Lower leg skin (tissue), 4 donors: ENCODE data around the gene SH3RF2. TPM values are rescaled to one million over a fixed set of nuclear protein-coding genes. Genes with fewer than 3 reads are reported as not detected.

Source experiments
- DNase-seq, 2 donors: peaks; one replicate each; pipeline ENCODE4 v3.0.0-alpha.2; 2019; ENCODE audit warnings: low spot score in 2 of 2
- H3K4me3 ChIP-seq: fragments of 200-600 bp; sonication (generic); 2 replicates; pipeline ENCODE4 v1.5.1; 2017; ENCODE audit warnings: mild to moderate bottlenecking, low read depth; ENCODE audit not compliant: poor library complexity, severe bottlenecking
- POLR2A ChIP-seq, 2 donors: fragments of 450-650 bp; IDR thresholded peaks; one replicate each; pipeline ENCODE4 v1.6.1; 2016 to 2017; ENCODE audit warnings: antibody characterized with exemption in 2 of 2, mild to moderate bottlenecking in 1 of 2, moderate library complexity in 1 of 2
- WGBS, 2 donors: methylation state at CpG; one replicate each; pipeline ENCODE4 v1.1.5; 2018; 5-methylcytosine and 5-hydroxymethylcytosine counted together
- intact Hi-C: fragments of 100-400 bp; cut with DNase I; formaldehyde crosslinking; loops from one replicate; pipeline ENCODE4 v1.15.0; 2023; ENCODE audit warnings: low total_unique reads
- total RNA-seq, 4 donors: library from RNA; depleted of rRNA; stranded (reverse); fragments of >200 nt; gene quantifications; one replicate each; pipeline ENCODE4 v1.1.0, GENCODE V29; 2016
- TF ChIP-seq, protein P1 (sequence below), 3 donors: fragments of 450-650 bp; IDR thresholded peaks; one replicate each; pipeline ENCODE4 v1.5.1; 2016; ENCODE audit warnings: antibody characterized with exemption in 3 of 3, mild to moderate bottlenecking in 3 of 3, moderate library complexity in 2 of 3

SH3RF2 gene
- total RNA-seq, 4 donors from 2014 or later, result 109 to 169 (median 121) TPM

DNA sequence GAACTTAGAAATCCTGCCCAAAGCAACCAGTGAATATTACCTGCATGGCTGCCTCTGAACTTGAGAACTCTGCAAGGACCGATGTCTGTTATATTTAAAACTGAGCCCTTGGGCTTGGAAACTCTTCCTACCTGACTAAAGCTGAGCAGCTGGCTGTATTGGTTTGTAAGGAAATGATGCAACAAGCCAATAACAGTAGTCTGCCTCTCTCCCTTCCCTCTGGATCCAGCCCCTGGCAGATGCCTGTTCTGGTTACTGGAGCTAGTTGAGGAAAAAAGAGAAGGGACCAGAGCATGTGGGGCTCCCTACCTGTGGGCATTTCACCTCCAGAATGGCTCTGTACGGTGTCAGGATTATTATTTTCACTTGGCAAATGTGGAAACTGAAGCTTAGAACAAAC is 34.7 kb downstream of the SH3RF2 start:
- 45 to 54% methylated on average over 2 of the region's 2 CpGs for WGBS, 2 donors
- TF ChIP-seq POLR2A (IDR thresholded peaks at IDR 0.05), result no peak
- TF ChIP-seq, protein P1, sequence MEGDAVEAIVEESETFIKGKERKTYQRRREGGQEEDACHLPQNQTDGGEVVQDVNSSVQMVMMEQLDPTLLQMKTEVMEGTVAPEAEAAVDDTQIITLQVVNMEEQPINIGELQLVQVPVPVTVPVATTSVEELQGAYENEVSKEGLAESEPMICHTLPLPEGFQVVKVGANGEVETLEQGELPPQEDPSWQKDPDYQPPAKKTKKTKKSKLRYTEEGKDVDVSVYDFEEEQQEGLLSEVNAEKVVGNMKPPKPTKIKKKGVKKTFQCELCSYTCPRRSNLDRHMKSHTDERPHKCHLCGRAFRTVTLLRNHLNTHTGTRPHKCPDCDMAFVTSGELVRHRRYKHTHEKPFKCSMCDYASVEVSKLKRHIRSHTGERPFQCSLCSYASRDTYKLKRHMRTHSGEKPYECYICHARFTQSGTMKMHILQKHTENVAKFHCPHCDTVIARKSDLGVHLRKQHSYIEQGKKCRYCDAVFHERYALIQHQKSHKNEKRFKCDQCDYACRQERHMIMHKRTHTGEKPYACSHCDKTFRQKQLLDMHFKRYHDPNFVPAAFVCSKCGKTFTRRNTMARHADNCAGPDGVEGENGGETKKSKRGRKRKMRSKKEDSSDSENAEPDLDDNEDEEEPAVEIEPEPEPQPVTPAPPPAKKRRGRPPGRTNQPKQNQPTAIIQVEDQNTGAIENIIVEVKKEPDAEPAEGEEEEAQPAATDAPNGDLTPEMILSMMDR (IDR thresholded peaks at IDR 0.05), result no peak
- H3K4me3 ChIP-seq, result no peak overlapping the region
- DNase-seq, result no peak
- intact Hi-C loops, result no loop called here

- DNase-seq, result no peak
- no peak for TF ChIP-seq POLR2A (IDR thresholded peaks at IDR 0.05)
- TF ChIP-seq, protein P1 (IDR thresholded peaks at IDR 0.05), result no peak
- H3K4me3 ChIP-seq, result no peak overlapping the region
- intact Hi-C loops, result no loop called here
- 94 to 100% methylated on average over 1 of the region's 1 CpG for WGBS, 2 donors
Measured at GRCh38 chr5:145971701-145972100, 35.3 kb downstream of the SH3RF2 start.

DNA sequence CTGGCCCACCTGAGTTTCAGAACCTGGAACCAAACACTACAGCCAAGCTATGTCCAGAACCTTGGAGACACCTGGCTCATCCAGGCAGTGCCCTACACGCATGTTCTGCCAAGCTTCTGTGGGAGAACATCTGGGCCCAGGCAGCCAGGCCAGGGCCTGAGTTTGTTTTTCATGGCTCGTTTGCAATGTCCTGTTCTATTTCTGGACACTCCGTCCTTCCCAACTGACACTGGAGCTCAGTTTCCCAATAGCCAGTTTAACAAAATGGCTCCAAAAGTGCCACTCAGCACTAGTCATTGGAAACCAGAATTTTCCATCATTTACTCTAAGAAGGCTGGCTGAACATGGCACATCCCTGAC is 38.6 kb downstream of the SH3RF2 start:
- 74 to 78% methylated on average over 3 of the region's 3 CpGs for WGBS, 2 donors
- H3K4me3 ChIP-seq, result no peak overlapping the region
- TF ChIP-seq, protein P1 (IDR thresholded peaks at IDR 0.05), result no peak
- no peak for TF ChIP-seq POLR2A (IDR thresholded peaks at IDR 0.05)
- intact Hi-C loops, result no loop called here
- no peak for DNase-seq

DNA sequence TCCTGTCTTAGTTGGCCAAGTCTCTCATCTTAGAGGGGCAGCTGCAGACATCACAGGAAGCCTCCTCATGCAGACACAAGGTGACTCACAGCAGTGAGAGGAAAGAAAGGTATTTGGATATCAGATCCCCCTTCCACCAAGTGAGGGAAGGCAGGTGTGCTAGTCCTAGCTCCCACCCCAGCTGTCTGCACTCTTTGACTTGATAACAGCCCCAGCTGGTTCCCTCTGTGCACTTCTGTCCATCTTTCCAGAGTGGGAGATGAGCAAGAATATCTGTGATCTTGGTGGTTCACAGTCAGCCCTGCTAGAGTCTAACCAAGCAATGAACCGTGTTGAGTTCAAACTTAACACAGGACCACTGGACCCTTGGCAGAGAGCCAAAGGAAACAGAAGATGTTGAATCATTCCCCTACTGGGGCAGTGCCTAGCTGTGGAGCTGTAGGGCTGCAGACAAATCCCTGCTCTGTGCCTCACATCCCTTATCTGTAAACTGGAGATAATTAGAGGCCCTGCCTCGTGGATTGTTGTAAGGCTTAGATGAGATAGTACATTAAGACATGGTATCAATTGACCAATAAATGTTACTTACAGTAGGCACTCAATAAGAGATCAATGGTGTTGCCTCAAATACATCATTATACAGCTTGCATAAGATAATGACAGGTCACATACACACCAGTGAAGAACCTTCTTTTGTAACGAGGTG is 39.1 kb downstream of the SH3RF2 start:
- WGBS, 2 donors, result 48 to 53% methylated on average over 3 of the region's 3 CpGs
- intact Hi-C loops, result no loop called here
- H3K4me3 ChIP-seq, result no peak overlapping the region
- TF ChIP-seq, protein P1 (IDR thresholded peaks at IDR 0.05), result no peak
- no peak for TF ChIP-seq POLR2A (IDR thresholded peaks at IDR 0.05)
- DNase-seq, result no peak

GRCh38 chr5:145976431-145977155 is 40.2 kb downstream of the SH3RF2 start:
- TF ChIP-seq POLR2A (IDR thresholded peaks at IDR 0.05), result no peak
- TF ChIP-seq, protein P1 (IDR thresholded peaks at IDR 0.05), result no peak
- WGBS, 2 donors, result 50 to 59% methylated on average over 7 of the region's 7 CpGs
- intact Hi-C loops, result no loop called here
- no peak for DNase-seq
- H3K4me3 ChIP-seq, result no peak overlapping the region
